ENCODE measurements around the gene SLC22A17.

GRCh38 chr14:23352506-23353432 lies at the start of gene SLC22A17:
- no peak for TF ChIP-seq CTCF (conservative IDR thresholded peaks at IDR 0.05)
- no peak for TF ChIP-seq EZH2 (IDR thresholded peaks at IDR 0.05; ENCODE audit: low read depth)
